ENCODE data around the gene REV1. TPM values are rescaled to one million over a fixed set of nuclear protein-coding genes. Genes with fewer than 3 reads are reported as not detected.

Gene REV1
- polyA plus RNA-seq, 1 donor: 34.1 TPM

DNA sequence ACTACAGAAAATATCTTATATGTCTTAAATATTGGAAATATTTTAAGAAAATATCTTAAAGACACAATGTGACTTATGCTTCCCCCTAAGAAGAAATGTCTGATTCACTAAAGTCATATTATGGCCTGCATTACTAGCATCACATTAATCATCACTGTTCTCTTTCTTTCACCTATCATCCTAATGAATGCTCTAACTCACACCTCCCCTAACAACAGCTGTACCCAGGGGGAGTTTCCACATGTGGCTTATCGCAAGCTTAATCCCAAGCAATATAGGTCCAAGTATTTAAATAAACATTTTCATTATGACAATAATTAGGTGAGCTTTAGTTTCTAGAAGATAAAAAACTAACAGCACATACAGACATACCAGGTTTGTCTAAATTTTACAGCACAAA, 39.6 kb downstream of the REV1 start:
- DNase-seq (ENCODE audit: low read depth): no peak

- no peak for DNase-seq (ENCODE audit: low read depth)
Observed at GRCh38 chr2:99448556-99448955, 41.3 kb downstream of the REV1 start.

DNA sequence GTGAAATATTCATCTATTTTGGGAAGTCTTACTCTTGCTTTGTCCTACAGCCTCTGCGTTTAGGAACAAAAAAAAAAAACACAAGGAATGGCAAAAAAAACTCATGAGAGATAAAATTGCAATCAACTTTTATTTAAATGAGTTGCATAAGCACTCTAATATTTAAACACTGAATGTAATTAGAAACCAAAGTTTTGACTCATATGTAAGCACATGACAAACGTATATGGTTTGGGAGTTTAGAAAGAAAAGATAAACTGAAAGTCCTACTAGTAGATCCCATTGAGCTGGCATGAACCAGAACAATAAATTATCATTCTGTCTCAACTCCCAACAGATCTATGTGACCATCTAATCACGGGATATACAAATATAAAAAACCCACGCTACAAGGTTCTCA, 44.8 kb downstream of the REV1 start:
- no peak for DNase-seq (ENCODE audit: low read depth)

- DNase-seq (ENCODE audit: low read depth): no peak
Observed at GRCh38 chr2:99444222-99444621, 45.6 kb downstream of the REV1 start.

DNA sequence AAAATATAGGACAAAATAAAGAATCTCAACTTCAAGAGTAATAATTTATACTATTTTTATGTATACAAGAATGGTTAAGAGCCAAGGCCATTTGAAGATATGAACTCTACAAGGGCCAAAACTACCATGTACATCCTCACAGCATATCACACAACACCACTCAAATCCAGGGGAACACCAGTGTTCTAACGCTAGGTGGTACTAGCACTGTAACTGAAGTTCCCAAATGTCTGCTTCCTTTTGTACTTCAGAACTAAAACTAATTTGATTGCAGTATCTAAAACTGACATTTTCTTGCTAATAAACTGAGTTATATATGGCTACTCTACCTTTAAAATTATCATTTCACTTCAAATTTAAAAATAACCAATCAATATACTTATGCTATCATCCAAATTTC, 47.0 kb downstream of the REV1 start:
- DNase-seq (ENCODE audit: low read depth): no peak

- no peak for DNase-seq (ENCODE audit: low read depth)
Observed at GRCh38 chr2:99439971-99440505, 49.8 kb downstream of the REV1 start.

DNA sequence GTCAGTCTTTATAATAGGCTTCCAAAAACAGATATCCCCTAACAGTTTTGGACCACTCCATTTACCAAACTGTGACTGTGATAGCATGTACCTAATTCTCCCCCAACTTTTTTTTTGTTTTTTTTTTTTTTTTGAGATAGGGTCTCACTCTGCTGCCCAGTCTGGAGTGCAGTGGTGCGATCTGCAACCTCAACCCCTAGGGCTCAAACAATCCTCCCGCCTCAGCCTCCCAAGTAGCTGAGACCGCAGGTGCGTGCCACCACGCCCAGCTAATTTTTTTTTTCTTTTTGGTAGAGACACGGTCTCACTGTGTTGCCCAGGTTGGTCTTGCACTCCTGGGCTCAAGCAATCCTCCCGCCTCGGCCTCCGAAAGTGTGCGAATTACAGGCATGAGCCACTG, 52.9 kb downstream of the REV1 start:
- no peak for DNase-seq (ENCODE audit: low read depth)

GRCh38 chr2:99433340-99433739, 56.5 kb downstream of the REV1 start:
- DNase-seq (ENCODE audit: low read depth): no peak

- no peak for DNase-seq (ENCODE audit: low read depth)
Observed at GRCh38 chr2:99431587-99432275, 58.1 kb downstream of the REV1 start.

DNA sequence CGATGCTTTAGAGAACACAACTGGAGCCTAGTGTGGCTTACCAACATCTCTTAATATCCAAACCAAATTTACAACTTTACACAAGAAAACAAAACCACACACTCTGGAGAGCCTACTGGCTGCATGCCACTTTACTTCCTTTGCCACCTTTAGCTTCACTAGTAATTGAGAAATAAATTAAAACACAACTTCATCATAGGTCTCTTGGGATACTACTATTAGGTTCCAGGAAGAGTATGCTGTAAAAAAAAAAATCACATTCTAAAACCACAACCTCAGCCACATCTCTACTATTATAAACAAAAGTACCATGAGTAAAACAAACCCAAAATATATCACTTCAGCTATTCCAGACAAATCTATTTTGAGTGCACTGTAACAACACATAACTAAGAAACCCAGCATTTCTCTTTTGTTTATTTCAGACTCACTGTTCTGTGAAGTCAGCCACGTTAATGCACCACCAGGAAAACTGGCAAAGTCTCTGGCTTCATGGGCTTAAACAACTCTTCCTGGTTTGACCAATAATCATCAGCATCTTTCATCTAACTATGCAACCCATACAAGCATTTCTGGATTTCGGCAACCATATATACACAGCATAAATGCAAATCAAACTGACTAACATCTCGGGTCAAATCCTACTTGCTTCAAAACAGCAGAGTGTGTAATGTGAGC, 59.1 kb downstream of the REV1 start:
- DNase-seq (ENCODE audit: low read depth): no peak

DNA sequence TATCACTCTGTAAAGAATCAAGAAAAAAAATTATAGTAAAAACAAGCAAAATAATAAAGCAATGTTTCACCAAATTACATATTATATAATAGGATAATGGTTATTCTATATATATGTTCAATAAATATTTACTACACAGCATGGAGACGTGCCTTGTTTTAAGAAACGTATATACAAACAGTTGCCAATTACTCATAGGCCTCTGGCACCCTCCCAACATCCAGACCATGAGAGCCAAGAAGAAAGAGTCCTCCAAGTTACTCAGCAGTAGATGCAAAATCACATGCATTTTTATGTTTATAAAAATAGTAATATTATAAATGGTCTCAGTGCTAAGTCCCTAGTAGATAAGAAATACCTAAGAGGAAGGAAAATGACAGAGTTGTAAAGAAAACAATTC, 64.8 kb downstream of the REV1 start:
- peak; percentile 43 for DNase-seq (ENCODE audit: low read depth)

DNA sequence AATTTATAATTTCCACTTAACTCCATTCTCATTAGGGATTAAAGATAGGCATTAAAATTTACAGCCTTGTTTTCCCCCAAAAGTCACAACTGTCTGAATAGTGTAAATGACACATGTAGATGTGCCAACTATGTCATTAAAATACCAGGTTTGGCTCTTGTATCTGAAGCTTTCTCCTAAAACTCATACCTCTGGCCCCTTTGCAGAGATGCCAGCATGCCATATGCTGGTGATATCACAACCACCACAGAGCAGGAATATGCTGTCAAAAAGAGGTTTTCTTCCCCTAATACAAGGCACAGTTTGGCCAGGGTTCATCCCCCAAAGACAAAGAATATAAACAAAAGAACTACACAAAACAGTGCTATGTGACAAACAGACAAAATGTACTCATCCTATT, 65.4 kb downstream of the REV1 start:
- DNase-seq (ENCODE audit: low read depth): no peak

DNA sequence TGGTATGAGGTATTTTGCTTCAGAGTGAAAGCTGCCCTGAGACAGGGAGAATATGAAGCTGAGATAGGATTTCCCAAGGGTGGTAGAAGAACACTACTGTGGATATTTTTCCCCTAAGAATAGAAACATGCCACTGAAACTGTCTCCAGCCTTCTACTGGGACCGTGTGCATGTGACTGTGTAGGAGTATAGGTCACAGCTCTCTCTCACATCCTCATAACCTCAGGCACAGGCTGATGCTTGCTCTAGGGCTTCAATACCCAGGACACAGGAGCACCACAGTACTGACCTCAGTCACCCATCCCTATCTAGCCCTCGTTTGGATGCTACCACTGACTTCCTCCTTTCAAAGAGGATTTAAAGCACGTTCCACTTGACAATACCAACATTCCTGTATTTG, 67.2 kb downstream of the REV1 start:
- DNase-seq (ENCODE audit: low read depth): no peak

GRCh38 chr2:99421469-99421868, 68.3 kb downstream of the REV1 start:
- DNase-seq (ENCODE audit: low read depth): no peak

- no peak for DNase-seq (ENCODE audit: low read depth)
Observed at GRCh38 chr2:99420751-99421299, 69.0 kb downstream of the REV1 start.

DNA sequence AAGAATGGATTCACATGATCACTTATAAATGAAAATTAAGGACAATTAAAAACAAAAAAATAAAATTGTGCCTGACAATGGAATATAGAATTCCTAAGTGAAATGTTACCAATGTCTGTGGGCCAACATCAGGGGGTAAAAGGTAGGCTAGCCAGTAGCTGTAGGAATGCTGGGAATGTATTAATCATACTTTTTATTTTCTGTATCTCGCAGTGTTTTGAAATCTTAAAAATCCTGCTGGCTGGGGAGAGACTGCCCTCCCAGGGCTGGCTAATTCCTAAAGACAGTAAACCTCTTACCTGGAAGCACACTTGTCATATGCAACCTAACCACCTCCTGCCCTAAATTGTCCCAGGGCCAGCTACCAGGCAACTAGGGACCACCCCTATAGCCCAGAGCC, 69.8 kb downstream of the REV1 start:
- no peak for DNase-seq (ENCODE audit: low read depth)

DNA sequence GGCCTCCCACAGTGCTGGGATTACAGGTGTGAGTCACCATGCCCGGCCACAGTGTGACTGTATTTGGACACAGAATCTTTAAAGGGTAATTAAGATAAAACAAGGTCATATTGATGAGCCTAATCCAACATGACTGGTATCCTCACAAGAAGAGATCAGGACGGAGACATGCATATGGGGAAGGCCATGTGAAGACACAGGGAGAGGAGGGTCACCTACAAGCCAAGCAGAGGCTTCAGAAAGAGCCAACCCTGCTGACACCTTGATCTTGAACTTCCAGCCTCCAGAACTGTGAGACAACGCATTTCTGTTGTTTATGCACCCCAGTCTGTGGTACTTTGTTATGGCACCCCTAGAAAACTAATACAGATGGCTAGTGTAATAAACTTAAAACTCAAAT, 72.4 kb downstream of the REV1 start:
- no peak for DNase-seq (ENCODE audit: low read depth)

- no peak for DNase-seq (ENCODE audit: low read depth)
Observed at GRCh38 chr2:99414566-99414965, 75.3 kb downstream of the REV1 start.

DNA sequence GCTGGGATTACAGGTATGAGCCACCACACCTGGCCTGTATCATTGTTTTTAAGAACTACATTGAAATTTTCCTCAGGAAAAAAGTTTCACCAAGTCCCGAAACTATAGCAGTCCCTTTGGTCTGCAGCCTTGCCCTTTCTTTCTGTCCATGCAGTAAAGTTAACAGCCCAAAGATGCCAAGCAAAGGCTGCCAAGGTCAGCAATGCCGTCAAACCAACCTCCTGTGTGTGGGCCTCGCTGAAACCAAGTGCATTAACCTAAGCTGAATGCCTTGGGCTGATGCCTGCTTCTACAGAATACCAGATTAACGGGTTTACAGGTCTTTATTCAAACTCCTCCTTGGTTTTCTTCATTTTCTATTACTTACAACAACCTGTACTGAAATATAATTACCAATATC, 79.5 kb downstream of the REV1 start:
- no peak for DNase-seq (ENCODE audit: low read depth)

GRCh38 chr2:99406137-99406536, 83.7 kb downstream of the REV1 start:
- DNase-seq (ENCODE audit: low read depth): no peak

DNA sequence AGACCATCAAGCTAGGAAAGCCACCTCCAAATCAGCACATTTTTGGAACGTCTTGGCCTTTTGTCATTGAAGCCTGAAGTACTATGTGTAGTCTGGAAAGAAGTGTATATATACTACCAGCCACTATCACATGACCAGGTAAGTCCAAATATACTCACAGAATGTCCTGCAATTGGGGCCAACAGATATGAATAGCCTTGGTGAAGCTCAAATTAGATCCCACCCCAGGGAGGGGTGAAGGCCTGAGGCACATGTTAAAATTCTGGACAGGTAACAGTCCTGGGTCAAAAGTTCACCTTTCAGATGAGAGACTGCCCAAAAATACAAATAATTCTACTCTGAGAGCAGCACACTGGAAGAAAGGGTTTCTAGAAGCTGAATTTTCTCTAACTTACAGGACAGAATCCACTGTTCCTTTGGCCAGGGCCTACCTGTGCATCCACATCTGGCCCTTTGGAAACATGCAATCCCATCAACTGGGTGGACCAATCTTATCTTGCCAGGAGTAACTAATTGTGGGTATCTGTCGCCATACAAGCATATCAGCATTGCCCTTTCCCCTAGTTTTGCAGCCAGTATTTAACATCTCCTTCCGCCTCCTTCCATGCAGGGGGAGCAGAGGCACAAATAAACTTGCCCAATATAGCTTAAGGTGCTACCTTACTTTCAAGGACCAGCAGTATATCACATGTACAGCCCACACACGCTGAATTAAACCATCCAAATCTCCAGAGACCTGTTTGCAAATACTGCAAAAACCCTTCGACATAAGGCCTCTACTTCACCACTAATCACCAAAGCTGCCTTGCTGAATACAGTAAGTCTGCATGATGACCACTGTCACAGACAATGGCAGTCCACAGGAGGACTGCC, 84.8 kb downstream of the REV1 start:
- DNase-seq (ENCODE audit: low read depth): no peak

All from forelimb muscle (tissue), 1 donor.